Activated gamma-delta T cell treated with anti-CD3 and anti-CD28 coated beads, Interleukin-2, amount 50 U/mL, for 16 hours (primary cell): ENCODE results near the gene ACTR2.
"Not testable (repeated sequence)": the region's sequence is repeated elsewhere in the genome, so short reads cannot be mapped to it uniquely, and the experiment has no call there.

Experiments used
- DNase-seq: peaks from one replicate; pipeline ENCODE4 v3.0.0-alpha.2; 2020; ENCODE audit warnings: low read depth

ACTR2 gene

DNA sequence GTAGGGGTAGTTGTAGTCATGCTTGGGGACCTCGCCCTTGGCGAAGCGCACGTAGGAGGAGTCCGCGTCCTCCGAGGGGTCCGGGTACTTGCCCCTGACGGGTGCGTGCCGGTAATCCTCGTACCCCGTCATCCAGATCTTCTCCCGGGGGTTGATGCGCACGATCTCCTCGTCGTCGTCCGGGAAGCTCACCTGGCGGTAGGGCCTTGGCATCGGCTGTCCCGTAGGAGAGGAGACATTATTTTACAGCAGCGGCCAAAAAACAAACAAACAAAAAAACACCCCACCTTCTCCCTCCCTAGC, 86.3 kb downstream of the ACTR2 start:
- DNase-seq = no peak

DNA sequence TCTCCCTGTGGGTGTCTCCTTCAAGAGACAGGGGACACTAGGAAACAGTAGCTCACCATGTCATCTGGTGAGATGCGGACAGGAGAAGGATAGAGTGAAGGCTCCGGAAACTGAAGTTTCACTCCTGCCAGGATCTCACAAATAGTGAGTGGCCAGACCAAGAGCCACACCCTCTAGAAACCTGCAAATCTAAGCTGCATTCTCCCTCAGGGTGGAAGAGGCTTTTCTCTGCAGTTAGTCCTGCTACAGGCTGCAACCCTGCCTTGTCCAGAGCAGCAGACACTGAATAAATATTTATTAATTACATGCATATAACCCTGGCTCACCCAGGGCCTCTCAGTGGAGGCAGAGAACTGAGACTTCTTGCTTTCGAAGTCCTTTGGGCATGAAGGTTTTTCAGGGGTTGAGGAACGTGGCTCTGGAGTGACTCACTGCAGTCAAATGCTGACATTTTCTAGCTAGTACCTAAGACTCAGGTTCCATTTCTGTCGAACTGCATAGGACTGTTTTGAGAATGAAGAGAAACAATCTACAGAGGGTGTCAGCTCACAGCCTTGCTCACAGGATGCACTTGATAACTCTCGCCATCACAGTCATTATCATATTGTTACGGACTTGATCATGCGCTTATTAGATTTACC, 87.3 kb downstream of the ACTR2 start:
- no peak for DNase-seq

DNA sequence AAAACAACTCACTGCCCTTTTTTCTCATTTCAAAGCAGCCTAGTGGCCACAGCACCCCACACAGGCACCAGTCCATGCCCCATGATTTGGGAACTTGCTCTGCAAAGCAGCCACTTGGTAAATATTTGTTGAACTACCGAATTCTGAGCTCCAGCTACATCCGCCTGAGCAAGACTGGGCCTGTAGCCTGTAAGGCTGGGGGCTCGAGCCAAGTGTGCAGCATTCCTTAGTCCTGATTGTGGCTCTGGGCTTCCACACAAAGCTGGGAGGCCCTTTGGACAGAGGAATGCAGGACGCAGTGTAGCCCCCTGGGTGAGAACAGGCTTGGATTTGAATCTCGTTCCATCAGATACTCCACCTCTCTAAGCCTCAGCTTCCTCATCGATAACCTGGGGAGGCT, 88.4 kb downstream of the ACTR2 start:
- no peak for DNase-seq

DNA sequence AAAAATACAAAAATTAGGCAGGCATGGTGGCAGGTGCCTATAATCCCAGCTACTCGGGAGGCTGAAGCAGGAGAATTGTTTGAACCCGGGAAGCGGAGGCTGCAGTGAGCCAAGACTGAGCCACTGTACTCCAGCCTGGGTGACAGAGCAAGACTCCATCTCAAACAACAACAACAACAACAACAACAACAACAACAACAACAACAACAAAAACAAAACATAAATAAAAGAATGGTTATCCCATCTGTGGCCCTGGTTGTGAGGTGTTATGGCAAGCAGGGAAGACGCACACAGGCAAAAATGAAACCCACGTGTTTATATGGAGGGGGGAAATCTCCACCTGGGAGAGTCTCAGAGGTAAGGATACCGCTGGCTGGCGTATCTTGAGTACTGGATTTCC, 89.7 kb downstream of the ACTR2 start:
- not testable (repeated sequence) for DNase-seq

DNA sequence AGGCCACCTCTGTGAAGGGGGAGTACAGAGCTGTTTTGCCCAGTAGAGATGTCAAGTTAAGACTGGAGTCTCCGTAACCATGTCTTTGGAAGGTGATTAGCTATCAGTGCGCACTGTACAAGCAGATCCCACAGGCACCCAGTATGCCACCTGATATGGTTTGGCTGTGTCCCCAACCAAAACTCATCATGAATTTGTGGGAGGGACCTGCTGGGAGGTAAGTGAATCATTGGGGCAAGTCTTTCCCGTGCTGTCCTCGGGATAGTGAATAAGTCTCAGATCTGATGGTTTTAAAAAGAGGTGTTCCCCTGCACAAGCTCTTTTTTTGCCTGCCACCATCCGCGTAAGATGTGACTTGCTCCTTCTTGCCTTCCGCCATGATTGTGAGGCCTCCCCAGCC, 90.2 kb downstream of the ACTR2 start:
- DNase-seq = no peak

DNA sequence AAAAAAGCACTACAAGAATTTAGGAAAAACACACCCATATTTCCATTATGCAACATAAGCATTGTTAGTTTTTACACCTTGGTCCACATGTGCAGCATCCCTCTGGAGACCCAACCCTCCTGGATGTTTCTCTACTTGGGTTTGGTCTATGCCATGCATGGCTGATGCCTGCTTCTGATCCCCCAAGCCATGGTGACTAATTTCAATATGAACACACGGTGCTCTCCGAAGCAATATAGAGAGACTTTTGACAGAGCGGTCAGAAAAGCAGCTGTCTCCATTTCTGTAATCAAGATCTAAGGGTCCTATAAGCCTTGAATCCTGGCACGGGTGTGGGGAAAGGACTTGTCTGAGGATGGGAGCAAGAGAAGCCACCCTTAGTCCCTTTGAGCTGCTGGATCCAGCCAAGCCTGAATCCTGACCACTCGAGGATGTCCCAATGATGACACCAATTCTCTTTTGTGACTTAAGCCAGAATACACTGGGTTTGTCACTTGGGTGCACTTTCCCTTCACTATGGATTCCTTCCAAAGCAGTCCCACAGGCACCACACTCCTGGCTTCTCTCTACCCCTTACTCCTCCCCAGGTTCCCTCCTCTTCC, 91.5 kb downstream of the ACTR2 start:
- no peak for DNase-seq

DNA sequence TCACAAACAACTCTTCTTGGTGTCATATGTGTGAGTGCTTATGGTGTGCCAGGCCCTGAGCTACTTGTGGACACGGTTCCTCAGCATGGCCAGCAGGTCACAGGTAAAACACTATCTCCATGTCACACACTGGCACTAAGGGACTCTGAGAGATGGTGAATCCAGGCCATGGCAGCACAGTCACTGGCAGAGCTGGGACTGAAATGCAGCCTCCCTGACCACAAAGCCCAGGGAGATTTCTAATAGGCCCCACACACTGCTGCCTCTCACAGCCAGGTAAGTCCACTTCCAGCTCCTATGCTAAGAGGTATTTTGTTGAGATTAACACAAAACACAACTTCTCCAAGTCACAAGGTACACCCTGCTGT, 92.0 kb downstream of the ACTR2 start:
- no peak for DNase-seq

DNA sequence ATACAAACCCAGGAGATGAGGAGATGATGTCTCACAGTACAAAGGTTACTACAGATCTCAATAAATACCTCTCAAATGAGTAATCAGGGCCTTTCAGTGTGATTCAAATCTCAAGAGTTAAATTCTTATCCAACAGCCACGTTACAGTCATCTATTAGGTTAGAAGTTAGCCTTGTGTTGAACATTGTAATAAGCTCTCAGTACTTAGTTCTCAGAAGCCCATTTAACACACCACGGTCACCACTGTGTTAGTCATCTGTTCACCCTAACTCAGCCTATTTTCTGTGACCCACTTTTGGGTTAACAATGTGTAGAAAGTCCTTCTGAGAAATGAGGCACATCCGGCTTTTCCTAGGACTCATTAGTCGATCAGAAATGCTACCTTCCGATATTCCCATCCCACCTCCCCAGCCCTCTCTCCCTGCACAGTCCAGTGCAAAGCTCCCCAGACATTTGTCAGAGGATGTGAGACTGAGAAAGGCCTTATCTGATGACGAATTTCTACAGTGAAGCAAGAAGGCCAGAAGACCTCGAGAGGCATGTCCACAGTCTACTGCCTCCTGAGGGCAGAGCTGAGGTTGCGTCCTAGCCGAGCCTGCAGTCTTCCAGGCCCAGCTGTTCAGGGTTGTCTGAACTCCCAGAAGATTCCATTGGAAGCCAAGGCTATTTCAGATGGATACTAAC, 92.6 kb downstream of the ACTR2 start:
- no peak for DNase-seq
